Activated CD4-positive, CD25-positive, alpha-beta regulatory T cell treated with anti-CD3 and anti-CD28 coated beads, Interleukin-2, amount 50 U/mL, for 24 hours (primary cell): Measurements from ENCODE around the gene CCNI2.

Experiments used
- ATAC-seq, 2 donors: fragments of 150-1000 bp; cut with Tn5 transposase; one replicate each; pipeline ENCODE4 v1.10.0; 2021; ENCODE audit warnings: mild to moderate bottlenecking in 1 of 2, moderate library complexity in 1 of 2

The CCNI2 gene

DNA sequence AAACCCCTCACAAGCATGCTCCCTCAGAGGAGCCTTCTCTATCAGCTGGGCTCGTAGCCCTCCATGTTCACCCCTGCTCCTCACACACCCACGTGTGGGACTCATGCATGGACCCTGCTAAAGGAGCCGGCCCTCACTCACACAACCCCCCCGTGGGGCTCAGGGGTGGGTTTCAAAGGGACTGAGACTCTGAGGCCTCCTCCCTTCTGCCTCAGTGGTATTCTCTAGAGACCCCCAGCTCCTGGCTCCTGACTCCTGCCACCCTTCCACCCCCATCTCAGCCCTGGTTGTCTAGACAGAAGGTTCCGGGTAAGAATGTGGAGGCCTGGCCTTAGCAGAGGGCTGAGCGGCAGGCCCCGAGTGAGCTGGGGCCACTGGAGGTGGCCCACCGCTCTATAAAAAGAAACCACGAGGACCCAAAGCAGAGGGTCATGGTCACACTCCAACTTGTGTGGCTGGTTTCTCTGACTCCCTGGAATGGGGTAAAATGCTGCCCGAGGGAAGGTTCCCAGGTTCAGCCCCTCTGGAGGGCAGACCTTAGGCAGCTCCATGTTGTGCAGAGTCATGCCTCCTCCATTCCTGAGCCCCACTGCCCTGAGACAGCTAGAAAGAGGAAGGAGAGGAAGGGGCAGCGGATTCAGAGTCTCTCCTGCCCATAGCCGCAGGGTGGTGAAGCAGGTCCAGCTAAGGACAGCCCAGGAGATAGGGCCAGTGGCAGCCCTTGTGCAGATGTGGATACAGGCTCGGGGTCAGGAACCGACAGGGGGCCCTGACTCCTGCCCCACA lies 19.0 kb downstream of the CCNI2 start:
- no peak for ATAC-seq

DNA sequence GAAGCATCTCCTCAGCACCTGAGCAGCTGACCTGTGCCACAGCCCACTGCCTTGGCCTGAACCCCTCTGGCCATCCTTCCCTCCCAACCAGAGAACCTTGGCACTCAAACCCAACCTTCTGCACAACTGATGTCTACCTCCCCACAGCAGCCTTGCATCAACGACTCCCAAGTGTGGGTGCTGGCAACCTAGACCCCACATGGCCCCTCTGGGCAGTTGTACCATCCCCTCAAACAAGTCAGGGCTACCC lies 19.5 kb downstream of the CCNI2 start:
- ATAC-seq: no peak

DNA sequence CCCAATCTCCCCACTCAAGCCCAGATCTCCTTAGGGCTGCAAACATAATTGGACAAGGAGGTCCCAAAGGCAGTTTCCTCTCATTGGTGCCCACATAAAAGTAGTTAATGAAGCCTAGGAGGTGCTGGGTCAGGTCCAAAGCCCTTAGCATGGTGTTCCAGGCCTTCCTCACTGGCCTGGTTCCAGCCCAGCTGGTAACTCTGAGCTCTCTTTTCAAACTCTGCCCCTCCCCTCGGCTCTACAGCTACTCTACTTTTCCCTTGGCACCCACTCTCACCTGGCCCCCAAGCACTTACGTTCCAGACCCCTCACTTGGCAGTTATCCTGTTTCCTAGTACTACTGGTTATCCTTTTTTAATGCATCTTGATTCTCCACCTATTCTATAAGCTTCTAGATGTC lies 19.9 kb downstream of the CCNI2 start:
- no peak for ATAC-seq

- ATAC-seq: no peak
Observed at GRCh38 chr5:132768485-132768868, 21.3 kb downstream of the CCNI2 start.

DNA sequence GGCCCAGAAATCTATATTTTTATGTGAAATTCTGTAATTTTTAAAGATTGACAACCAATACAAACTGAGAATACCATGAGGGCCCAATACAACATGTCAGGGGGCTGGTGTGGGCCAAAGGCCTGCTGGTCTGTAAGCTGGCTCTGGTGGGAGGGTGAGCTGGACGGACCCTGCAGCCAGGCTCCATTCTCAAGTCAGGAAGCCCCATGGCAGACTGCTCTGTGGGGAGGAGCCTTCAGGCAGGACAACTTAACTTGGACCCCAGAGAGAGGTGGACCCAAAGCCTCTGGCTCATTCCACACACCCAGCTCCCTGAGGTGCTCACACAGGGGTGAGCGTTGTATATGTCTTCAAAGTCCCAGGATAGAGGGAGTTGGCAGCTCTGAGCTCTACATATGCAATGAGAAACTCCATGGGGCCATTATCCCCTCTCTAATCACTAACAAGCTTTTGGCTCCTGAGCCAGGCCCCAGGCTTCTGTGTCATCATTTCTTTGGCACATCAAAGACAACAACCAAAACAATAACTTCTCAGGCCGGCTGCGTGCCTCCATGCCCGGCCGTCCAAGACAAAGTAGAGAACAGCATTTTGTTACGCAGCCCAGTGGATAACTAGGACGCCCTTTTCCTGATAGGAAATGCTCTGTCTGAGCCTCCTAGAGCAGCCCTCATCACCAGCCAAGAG lies 23.4 kb downstream of the CCNI2 start:
- ATAC-seq: no peak

GRCh38 chr5:132771503-132771998 lies 24.3 kb downstream of the CCNI2 start:
- ATAC-seq: no peak

- no peak for ATAC-seq
Observed at GRCh38 chr5:132772291-132773070, 25.3 kb downstream of the CCNI2 start.

DNA sequence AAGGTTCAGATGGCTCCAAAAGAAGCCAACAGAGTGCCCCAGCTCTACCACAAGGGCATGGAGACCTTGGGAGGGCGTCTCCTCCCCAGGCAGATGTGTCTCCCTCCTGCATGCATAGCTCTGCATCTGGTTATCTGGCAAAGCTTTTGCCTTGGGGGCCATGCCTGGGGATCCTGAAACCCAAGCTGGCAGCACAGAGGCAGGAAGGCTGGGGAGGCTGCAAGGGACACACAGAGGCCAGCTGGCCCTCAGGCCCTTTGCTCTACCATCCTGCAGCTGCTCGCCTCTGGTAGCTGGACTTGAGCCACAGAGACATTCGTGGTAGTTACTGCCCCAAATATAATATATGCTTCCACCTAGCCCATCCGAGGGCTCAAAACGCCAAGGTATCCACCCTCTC lies 25.9 kb downstream of the CCNI2 start:
- ATAC-seq: no peak

GRCh38 chr5:132773601-132774355 lies 26.6 kb downstream of the CCNI2 start:
- ATAC-seq: no peak

GRCh38 chr5:132774406-132774805 lies 27.2 kb downstream of the CCNI2 start:
- ATAC-seq: no peak

- no peak for ATAC-seq
Observed at GRCh38 chr5:132774896-132775295, 27.7 kb downstream of the CCNI2 start.

DNA sequence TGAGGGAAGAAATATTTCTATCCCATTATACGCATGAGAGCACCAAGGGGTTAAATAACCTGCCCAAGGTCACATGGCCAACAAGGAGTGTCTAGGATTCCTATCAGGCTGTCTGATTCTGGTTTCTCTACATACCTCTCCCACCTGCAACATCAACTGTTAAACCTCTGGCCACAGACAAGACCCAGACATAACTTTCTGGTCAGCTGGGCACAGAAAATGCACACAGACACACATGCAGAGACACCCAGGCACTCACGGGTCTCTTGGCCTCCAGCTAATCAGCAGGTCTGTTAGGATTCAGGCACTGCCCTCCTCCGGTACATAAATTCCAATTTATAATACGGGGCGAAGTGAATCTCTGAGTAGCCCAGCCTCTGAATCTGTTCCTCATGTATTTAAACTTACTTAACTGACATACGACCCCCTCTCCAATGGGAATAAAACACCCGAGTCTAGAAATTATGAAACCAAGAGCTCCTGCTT lies 28.3 kb downstream of the CCNI2 start:
- no peak for ATAC-seq

- peak in 1 of 2 donors; percentile 9 for ATAC-seq
Observed at GRCh38 chr5:132776131-132776937, 29.1 kb downstream of the CCNI2 start.

DNA sequence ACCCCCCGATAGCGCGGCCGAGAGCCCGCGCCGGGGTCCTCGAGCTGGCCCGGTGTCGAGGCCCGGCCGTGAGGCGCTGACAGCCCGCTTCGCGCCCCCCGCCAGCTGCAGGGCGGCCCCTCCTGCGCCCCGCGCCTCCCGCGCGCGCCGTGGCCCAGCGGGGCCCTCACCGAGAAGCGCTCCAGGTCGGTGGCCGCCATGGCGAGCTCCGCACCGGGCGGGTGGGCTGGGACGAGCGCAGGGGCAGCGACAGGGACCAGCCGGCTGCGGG lies 29.6 kb downstream of the CCNI2 start:
- no peak for ATAC-seq

DNA sequence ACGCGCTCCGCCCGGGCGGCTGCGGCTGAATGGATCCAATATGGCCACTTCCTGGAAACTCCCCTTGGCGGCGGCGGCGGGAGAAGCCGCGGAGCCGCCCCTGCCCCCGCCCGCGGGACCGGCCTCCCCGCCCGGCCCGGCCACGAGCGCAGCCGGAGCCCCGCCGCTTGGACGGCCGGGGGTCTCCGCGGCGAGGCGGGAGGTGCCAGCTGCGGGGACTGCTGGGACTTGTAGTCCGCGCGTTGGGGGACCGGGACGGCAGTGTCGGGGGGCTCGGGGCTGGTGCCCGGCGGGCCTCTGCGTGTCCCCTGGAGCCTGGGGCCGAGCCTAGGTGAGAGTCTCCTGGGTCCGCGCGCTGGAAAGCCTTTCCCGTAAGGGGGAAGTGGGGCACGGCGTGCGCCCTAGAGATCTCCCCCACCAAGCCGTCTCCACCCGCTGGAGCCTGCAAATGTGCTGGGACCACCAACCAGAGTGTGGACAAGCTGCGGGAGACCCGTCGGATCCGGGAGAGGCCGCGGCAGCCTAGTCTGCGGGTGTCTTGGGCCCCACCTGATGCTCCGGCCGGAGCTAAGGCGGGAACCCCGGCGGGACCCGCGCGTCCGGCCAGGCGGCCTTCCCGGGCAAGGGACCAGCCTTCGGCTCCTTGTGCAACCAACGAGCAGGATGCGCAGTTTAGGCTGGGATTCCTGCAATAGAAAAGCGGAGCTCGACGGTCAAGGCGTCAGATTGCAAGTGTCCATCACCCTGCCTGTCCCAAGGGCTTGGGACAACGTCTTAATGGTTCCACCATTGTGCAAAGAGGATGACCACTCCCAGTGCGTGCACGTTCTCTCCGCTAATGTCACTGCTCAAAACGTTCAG lies 30.2 kb downstream of the CCNI2 start, which contains the start of gene SEPTIN8:
Gene SEPTIN8 (minus strand): TSS at position 31 of the 861 bp plus-strand sequence. CDS start 102 bp downstream, outside the sequence.
- peak; percentile 67 to 69 for ATAC-seq

GRCh38 chr5:132778129-132778528 lies 30.9 kb downstream of the CCNI2 start:
- no peak for ATAC-seq

- no peak for ATAC-seq
Observed at GRCh38 chr5:132778856-132779255, 31.6 kb downstream of the CCNI2 start.

- ATAC-seq: no peak
Observed at GRCh38 chr5:132779961-132780360, 32.7 kb downstream of the CCNI2 start.

DNA sequence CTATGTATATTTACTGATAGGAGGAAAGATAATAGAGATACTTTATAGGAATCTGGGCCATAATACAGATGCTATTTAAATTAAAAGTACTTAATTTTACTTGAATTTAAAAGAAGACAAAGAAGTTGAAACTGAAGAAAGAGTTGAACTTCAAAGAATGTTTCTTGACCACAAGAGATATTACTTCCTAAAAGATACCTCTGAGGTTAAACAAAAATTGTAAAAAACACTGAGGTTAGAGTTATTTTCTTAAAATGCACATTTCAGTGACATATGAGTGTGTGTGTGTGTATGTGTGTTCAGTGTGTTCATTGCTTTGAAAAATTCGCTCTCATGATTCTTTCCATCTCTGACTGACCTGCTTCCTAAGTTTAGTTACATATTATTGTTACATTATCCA lies 33.4 kb downstream of the CCNI2 start:
- no peak for ATAC-seq

- no peak for ATAC-seq
Observed at GRCh38 chr5:132781029-132781428, 33.8 kb downstream of the CCNI2 start.

- no peak for ATAC-seq
Observed at GRCh38 chr5:132782101-132782500, 34.9 kb downstream of the CCNI2 start.
